Pancreas (tissue), 10 donors: ENCODE measurements around the gene NEK9. TPM values are rescaled to one million over a fixed set of nuclear protein-coding genes. Genes with fewer than 3 reads are reported as not detected.
A peak's percentile ranks its signal among the peaks of the same experiment; 100 is the strongest.

Experiments
- ATAC-seq, 4 donors: fragments of 200-7000 bp; cut with Tn5 transposase; one replicate each; pipeline versions ENCODE4 v1.8.0 to v1.9.1; 2020; ENCODE audit warnings: mild to moderate bottlenecking in 4 of 4, moderate library complexity in 4 of 4
- DNase-seq, 6 donors: peaks; one replicate each; pipeline ENCODE4 v3.0.0-alpha.2; 2020
- FAIRE-seq: peaks from 2 replicates; lab custom pipeline; 2012; peaks lifted over from hg19 to GRCh38; lab: Jason Lieb, UNC
- H3K27ac ChIP-seq, 4 donors: fragments of 200-600 bp; sonication (generic); 1 replicate in 3 of 4; 2 replicates in 1 of 4; pipeline versions ENCODE4 v1.5.0 to v1.8.0; 2020
- H3K27me3 ChIP-seq, 4 donors: fragments of 200-600 bp; one replicate each; pipeline ENCODE4 v1.8.0; 2021
- H3K36me3 ChIP-seq, 3 donors: fragments of 200-600 bp; sonication (generic) in 1 of 3; one replicate each; pipeline versions ENCODE4 v1.5.0 to v1.8.0; 2020 to 2021
- H3K4me1 ChIP-seq, 3 donors: fragments of 200-600 bp; one replicate each; pipeline ENCODE4 v1.8.0; 2021
- H3K4me3 ChIP-seq, 4 donors: fragments of 200-600 bp; sonication (generic) in 2 of 4; one replicate each; pipeline versions ENCODE4 v1.5.0 to v1.8.0; 2020 to 2021
- H3K9me3 ChIP-seq, 4 donors: fragments of 200-600 bp; one replicate each; pipeline ENCODE4 v1.8.0; 2021
- CTCF ChIP-seq, 4 donors: fragments of 200-600 bp; sonication (generic) in 3 of 4; IDR thresholded peaks; one replicate each; pipeline versions ENCODE4 v1.5.0 to v1.8.0; 2021; ENCODE audit warnings: antibody characterized with exemption in 4 of 4
- WGBS, 2 donors: extraction: QIAGEN DNeasy Blood & Tissue Kit; methylation state at CpG; one replicate each; pipeline ENCODE4 v1.1.7; 2013; 5-methylcytosine and 5-hydroxymethylcytosine counted together
- intact Hi-C, 3 donors: fragments of 100-400 bp; cut with DNase I; formaldehyde crosslinking; loops; one replicate each; pipeline versions ENCODE4 v1.11.1 to v1.14.2; 2022
- polyA plus RNA-seq, 2 donors: library from polyadenylated mRNA; stranded (reverse); fragments of 200-250 nt; gene quantifications; one replicate each; pipeline ENCODE4 v1.2.3, GENCODE V29; 2013
- total RNA-seq, 6 donors: library from RNA; stranded (reverse); fragmentation: NEBNext Ultra II Directional in 4 of 6; extraction: Animal tissue kit (Norgen Biotek cat#: 25700) in 4 of 6; gene quantifications; one replicate each; pipeline versions ENCODE4 v1.2.1 to v1.2.4, GENCODE V29; 2021 to 2023
- donor health status: healthy with polysubstance abuse.
- donor health status: DM: no; HTN: no; CAD: no; lungs with moderate emphysema.
- donor health status: DM: no; HTN: no; CAD: no.
- donor health status: control.
- donor health status: control.
- donor health status: Bipolar disorder and iron deficiency.
- donor health status: DM: yes; HTN: yes; CAD: no.
- donor health status: DM: no; HTN: no; CAD: no.
- donor health status: DM: no; HTN: no; CAD: no.
- donor health status: DM: yes; HTN: yes; CAD: no.

The NEK9 gene
- total and polyA plus RNA-seq, 8 donors, result 22.7 to 54.8 (median 27.2) TPM

- Histone ChIP-seq H3K9me3 (no peaks in the 10 kb centered on the region), H3K4me3 (no peak overlapping the region), H3K4me1 (peaks cover 7 to 29% (median 12%) of the 10 kb centered on the region in 3 donors), H3K27ac (no peak overlapping the region), H3K36me3 (peaks cover 0 to 14% (median 11%) of the 10 kb centered on the region in 3 donors), H3K27me3 (no peaks in the 10 kb centered on the region)
- DNase-seq, result no peak
- intact Hi-C loops, result no loop called here
- WGBS, 2 donors, result 45 to 53% methylated on average over 7 of the region's 7 CpGs
- FAIRE-seq, result no peak
- no peak for ATAC-seq
- no peak for TF ChIP-seq CTCF (IDR thresholded peaks at IDR 0.05)
Observed at GRCh38 chr14:75123991-75124390, 2.9 kb downstream of the NEK9 start.

- intact Hi-C loops, result no loop called here
- H3K36me3 ChIP-seq, result peaks cover 0 to 37% (median 17%) of the 10 kb centered on the region in 3 donors
Observed at GRCh38 chr14:75121552-75121951, 5.3 kb downstream of the NEK9 start.

GRCh38 chr14:75120541-75121291, 6.1 kb downstream of the NEK9 start:
- intact Hi-C loops, result no loop called here
- ATAC-seq (peak in 2 of 4 donors; percentile 12 to 25), DNase-seq (no peak), FAIRE-seq (no peak)
- Histone ChIP-seq H3K4me1 (peaks cover 0 to 15% (median under 1%) of the 10 kb centered on the region in 3 donors), H3K36me3 (peaks cover 0 to 45% (median 25%) of the 10 kb centered on the region in 3 donors), H3K9me3 (no peaks in the 10 kb centered on the region), H3K27ac (no peak overlapping the region), H3K27me3 (no peaks in the 10 kb centered on the region), H3K4me3 (no peak overlapping the region)
- TF ChIP-seq CTCF (IDR thresholded peaks at IDR 0.05), result no peak
- WGBS, 2 donors, result 64 to 71% methylated on average over 3 of the region's 3 CpGs

More at GRCh38 chr14:75121552-75121951, 5.3 kb downstream of the NEK9 start:
- Histone ChIP-seq H3K4me1 (peaks cover 0 to 19% (median 6%) of the 10 kb centered on the region in 3 donors), H3K27me3 (no peaks in the 10 kb centered on the region), H3K4me3 (no peak overlapping the region), H3K27ac (no peak overlapping the region), H3K9me3 (no peaks in the 10 kb centered on the region)
- FAIRE-seq, result no peak
- no peak for DNase-seq
- TF ChIP-seq CTCF (IDR thresholded peaks at IDR 0.05), result no peak
- no peak for ATAC-seq
- 93 to 96% methylated on average over 7 of the region's 7 CpGs for WGBS, 2 donors

GRCh38 chr14:75119056-75119455, 7.8 kb downstream of the NEK9 start:
- TF ChIP-seq CTCF (IDR thresholded peaks at IDR 0.05), result no peak
- no peak overlapping the region for H3K27ac ChIP-seq
- peaks cover 0 to 56% (median 28%) of the 10 kb centered on the region in 3 donors for H3K36me3 ChIP-seq
- H3K9me3 ChIP-seq, result no peaks in the 10 kb centered on the region
- FAIRE-seq (no peak), ATAC-seq (no peak), DNase-seq (no peak)
- H3K27me3 ChIP-seq, result no peaks in the 10 kb centered on the region
- intact Hi-C loops, result no loop called here
- 94 to 98% methylated on average over 2 of the region's 2 CpGs for WGBS, 2 donors
- H3K4me1 ChIP-seq, result no peaks in the 10 kb centered on the region
- no peak overlapping the region for H3K4me3 ChIP-seq
